HG03342 (cell line): Measurements from ENCODE around the gene COL23A1.

Source experiments
- ATAC-seq: cut with Tn5 transposase; IDR thresholded peaks from one replicate; pipeline ENCODE4 v1.9.1; 2021; ENCODE audit warnings: mild to moderate bottlenecking, moderate library complexity; ENCODE audit not compliant: unreplicated experiment

Gene COL23A1

GRCh38 chr5:178486239-178486641 lies 104.0 kb downstream of the COL23A1 start:
- ATAC-seq: no peak

DNA sequence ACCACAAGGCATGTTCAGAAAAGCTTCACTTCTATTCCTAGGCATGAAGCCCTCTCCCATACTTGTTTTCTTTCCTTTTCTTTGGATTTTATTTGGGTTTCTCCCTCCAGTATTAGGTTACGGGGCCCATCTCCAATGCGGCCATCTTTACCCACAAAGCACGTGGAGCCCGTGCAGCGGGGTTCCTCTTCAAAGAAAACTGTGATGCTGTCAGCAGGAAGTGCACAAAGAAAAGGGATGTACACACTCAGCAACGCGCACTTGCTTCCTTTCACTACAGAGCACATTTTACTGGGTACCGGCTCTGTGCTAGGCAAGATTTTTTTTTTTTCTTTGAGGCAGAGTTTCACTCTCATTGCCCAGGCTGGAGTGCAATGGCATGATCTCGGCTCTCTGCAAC lies 106.6 kb downstream of the COL23A1 start:
- no peak for ATAC-seq

GRCh38 chr5:178479261-178479660 lies 110.9 kb downstream of the COL23A1 start:
- ATAC-seq: no peak

DNA sequence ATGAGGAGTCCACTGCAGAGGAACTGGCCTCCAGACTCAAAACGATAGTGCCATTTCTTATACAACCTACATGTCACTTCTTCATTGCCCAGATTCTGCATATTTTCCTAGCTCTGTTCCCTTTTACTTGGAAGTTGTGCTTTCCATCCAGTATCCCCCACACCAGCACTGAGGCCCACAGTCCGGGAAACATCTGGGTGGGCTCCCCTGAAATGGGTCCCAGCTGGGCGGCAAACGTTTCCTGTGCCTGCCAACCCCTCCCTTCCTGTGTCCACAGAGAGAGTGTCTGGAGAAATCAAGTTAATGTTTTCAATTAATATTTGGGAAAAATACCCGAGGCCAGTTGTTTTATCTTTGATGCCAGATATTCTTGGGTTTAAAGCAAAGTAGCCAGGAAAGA lies 111.8 kb downstream of the COL23A1 start:
- no peak for ATAC-seq

DNA sequence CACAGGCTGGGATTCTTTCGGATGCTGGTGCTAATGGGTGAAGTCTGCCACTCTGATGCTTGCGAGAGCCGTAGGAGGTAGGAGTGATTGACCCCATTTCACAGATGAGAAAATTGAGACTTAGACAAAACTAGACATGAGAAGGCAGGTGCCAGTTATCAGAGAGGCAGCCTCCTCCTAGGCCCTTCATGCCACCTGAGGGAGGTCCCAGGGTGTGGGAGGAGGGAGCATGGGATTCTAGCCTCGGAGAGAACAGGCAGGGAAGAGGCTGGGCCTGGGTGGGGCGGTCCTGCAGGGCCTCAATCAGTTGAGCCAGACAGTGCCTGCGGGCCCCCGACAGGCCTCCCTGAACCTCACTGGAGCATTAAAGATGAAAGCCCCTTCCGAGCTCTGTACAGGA lies 112.4 kb downstream of the COL23A1 start:
- no peak for ATAC-seq

- no peak for ATAC-seq
These were observed 113.0 kb downstream of the COL23A1 start for GRCh38 chr5:178476972-178477754.

GRCh38 chr5:178476531-178476930 lies 113.7 kb downstream of the COL23A1 start:
- no peak for ATAC-seq

DNA sequence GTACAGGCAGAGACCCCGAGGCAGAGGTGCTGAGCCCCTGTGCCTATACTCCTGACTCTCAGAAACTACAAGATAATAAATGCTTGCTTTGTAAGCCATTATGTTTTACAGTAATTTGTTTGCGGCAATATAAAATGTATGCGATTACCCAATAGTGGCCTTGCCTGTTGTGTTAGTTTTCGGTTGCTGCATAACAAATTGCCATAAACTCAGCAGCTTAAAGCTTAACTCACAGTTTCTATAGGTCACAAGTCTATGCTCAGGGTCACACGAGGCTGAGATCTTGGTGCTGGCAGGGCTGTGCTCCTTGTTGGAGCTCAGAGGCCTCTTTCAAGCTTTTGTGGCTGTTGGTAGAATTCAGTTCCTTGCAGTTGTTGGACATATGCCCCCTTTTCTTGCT lies 114.8 kb downstream of the COL23A1 start:
- ATAC-seq: no peak

GRCh38 chr5:178474562-178475184 lies 115.5 kb downstream of the COL23A1 start:
- ATAC-seq: no peak

DNA sequence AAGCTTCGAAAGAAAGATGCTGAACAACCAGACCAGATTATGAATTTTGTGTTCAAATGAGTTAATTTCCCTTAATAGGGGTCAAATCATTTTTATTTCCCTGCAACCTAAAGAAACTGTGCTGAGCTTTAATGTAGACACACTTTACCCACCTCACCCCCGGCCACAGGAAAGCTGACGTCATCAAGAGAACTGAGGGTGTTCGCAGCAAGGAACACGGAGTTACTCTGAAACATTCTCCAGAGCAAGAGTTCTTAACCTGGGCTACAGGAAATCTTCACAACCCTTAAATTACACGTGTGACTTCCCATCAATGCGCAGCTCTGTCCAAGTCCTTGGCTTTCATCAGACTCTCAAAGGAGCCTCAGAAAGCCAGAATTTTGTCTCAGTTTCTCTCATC lies 116.3 kb downstream of the COL23A1 start:
- no peak for ATAC-seq

- ATAC-seq: no peak
These were observed 118.1 kb downstream of the COL23A1 start for GRCh38 chr5:178472138-178472537.

DNA sequence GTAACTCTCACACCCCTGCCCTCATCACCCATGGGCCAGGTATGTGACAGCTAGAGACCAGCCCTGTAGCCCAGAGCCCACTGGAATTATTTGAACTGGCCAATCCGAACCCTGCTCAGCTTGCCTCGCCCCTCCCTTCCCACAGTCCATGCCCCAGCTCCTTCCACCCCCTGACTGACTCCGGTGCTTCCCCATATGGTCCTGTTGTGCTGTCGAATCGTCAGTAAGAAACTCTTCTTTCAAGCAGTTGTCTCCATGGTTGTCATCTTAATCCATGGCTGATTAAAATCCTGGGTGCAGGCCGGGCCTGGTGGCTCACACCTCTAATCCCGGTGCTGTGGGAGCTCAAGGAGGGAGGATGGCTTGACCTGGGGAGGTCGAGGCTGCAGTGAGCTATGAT lies 118.5 kb downstream of the COL23A1 start:
- no peak for ATAC-seq

GRCh38 chr5:178470760-178471025 lies 119.5 kb downstream of the COL23A1 start:
- no peak for ATAC-seq

DNA sequence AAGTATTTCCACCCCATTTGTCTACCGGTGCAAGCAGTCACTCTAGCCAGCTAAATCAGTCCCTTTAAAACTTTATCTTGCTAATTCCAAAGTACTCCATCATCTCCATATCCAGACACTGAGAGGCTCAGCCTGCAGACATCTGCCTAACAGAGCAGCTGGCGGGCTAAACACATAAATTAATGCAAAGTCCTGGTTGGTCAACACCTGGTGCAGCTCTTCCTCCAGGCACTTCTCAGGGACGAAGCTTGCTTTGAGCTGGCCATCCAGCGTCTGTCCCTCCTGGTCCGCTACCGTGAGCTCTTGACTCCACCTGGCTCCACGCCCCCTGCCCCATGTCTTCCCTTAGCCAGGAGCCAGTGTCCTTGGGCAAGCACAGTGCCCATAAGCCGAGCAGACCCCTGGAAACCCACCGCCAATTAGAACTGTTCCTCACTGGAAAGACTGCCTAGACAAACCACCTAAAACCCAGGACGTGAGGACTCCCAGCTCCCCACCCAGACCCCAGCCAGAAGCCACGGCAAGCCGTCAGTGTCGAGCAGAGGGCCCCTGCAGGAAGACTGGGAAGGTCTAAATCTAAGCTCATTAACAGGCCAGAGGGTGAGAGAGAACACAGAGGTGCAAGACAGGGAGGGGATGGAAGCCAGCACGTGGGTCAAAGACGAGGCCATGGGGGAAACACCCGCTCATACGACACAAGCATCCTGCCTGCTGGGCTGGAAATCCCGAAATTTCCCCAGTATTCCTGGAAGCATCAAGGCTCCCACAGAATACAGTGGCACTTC lies 120.0 kb downstream of the COL23A1 start:
- ATAC-seq: no peak

- no peak for ATAC-seq
These were observed 120.9 kb downstream of the COL23A1 start for GRCh38 chr5:178469011-178469974.

DNA sequence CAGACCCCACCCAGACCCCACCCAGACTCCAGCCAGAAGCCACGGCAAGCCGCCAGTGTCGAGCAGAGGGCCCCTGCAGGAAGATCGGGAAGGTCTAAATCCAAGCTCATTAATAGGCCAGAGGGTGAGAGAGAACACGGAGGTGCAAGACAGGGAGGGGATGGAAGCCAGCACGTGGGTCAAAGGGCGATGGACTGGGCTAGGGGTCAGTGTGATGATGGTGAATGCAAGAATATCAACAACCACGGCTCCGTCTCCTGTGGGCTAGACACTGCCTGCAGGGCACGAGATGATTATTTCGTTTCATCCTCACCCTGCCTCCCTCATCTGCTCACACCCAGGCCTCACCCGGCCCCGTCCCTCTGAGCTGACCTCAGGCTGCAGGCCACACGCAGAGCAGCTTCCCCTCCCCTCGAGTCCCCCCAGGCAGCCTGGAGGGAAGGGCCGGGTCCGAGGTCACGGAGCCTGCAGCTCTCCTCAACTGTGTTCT lies 122.0 kb downstream of the COL23A1 start:
- ATAC-seq: no peak

GRCh38 chr5:178467568-178468195 lies 122.5 kb downstream of the COL23A1 start:
- ATAC-seq: no peak

DNA sequence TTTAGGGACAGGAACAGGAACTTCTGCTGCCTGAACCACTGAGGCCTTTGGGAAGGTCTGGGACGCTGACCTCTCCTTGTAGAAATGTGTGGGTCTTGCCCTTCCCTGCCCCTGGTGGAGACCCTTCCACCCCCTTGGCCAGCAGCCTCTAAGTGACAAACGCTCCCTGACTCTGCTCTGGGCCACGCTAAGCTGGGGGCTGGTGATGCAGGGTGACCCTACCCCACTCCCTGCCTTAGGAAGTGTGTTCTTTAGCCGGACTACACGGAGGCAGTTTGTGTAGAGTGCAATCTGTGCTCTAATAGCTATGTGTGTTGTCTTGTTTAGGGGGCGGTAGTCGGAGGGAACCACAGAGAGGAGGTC lies 123.0 kb downstream of the COL23A1 start:
- no peak for ATAC-seq

GRCh38 chr5:178466342-178466741 lies 123.9 kb downstream of the COL23A1 start:
- ATAC-seq: no peak

GRCh38 chr5:178465861-178466288 lies 124.3 kb downstream of the COL23A1 start:
- ATAC-seq: no peak
